B cell (primary cell): ENCODE results near the gene TBC1D22A. TPM values are rescaled to one million over a fixed set of nuclear protein-coding genes. Genes with fewer than 3 reads are reported as not detected.

Source experiments
- ATAC-seq: fragments of 200-7000 bp; cut with Tn5 transposase; one replicate; pipeline ENCODE4 v1.10.0; 2021; ENCODE audit warnings: low read depth, mild to moderate bottlenecking, moderate number of reproducible peaks, moderate library complexity
- CTCF ChIA-PET: fragments of 350-600 bp; sonication (Branson Sonifier 250); formaldehyde crosslinking; loops from one replicate; lab custom pipeline; 2021; ENCODE audit warnings: antibody characterized with exemption, inconsistent platforms; lab: Charles Lee
- POLR2A ChIA-PET: fragments of 350-600 bp; sonication (Branson Sonifier 250); formaldehyde crosslinking; loops from one replicate; lab custom pipeline; 2021; ENCODE audit warnings: antibody characterized with exemption; lab: Charles Lee
- DNase-seq: peaks from one replicate; pipeline ENCODE4 v3.0.0; 2013
- H2AFZ ChIP-seq: 2 replicates; pipeline ENCODE4 v1.6.1; 2012; ENCODE audit warnings: mild to moderate bottlenecking, low read depth, low read length; ENCODE audit not compliant: insufficient read depth, poor library complexity, severe bottlenecking
- H3K27ac ChIP-seq, 2 donors: 1 replicate in 1 of 2; 2 replicates in 1 of 2; pipeline ENCODE4 v1.5.1; 2012 to 2013; ENCODE audit warnings: low read length in 2 of 2, mild to moderate bottlenecking in 2 of 2, moderate library complexity in 1 of 2
- H3K27me3 ChIP-seq, 4 experiments: fragments of 200-600 bp in 1 of 4; sonication (generic) in 1 of 4; replicated peaks in 1 of 4; 1 replicate in 2 of 4; 2 replicates in 2 of 4; pipeline versions ENCODE4 v1.6.1 to v1.7.0; 2013 to 2016; ENCODE audit warnings: low read length in 3 of 4, mild to moderate bottlenecking in 2 of 4, mixed read lengths in 1 of 4, moderate library complexity in 1 of 4; ENCODE audit not compliant: insufficient read depth in 4 of 4, control insufficient read depth in 3 of 4; ENCODE audit errors: control extremely low read depth in 1 of 4
- H3K36me3 ChIP-seq, 2 experiments: replicated peaks in 1 of 2; 1 replicate in 1 of 2; 2 replicates in 1 of 2; pipeline versions ENCODE4 v1.6.1 to v1.7.1; 2013; ENCODE audit warnings: low read length in 1 of 2; ENCODE audit not compliant: insufficient read depth in 2 of 2, control insufficient read depth in 1 of 2; ENCODE audit errors: control extremely low read depth in 1 of 2, extremely low read depth in 1 of 2
- H3K4me1 ChIP-seq, 2 donors: fragments of 200-600 bp in 1 of 2; sonication (generic) in 1 of 2; 1 replicate in 1 of 2; 2 replicates in 1 of 2; pipeline versions ENCODE4 v1.5.1 to v1.6.1; 2013 to 2017; ENCODE audit warnings: low read length in 2 of 2; ENCODE audit not compliant: control insufficient read depth in 2 of 2, insufficient read depth in 2 of 2
- H3K4me2 ChIP-seq: replicated peaks from 2 replicates; pipeline ENCODE3; 2012; ENCODE audit warnings: mild to moderate bottlenecking, low read depth, low read length; ENCODE audit not compliant: poor library complexity, severe bottlenecking
- H3K4me3 ChIP-seq, 5 experiments: fragments of 200-600 bp in 1 of 5; sonication (generic) in 1 of 5; 1 replicate in 3 of 5; 2 replicates in 2 of 5; pipeline versions ENCODE4 v1.5.1 to v1.7.0; 2011 to 2016; ENCODE audit warnings: low read length in 4 of 5, mild to moderate bottlenecking in 4 of 5, low read depth in 2 of 5, control low read depth in 1 of 5, moderate library complexity in 1 of 5; ENCODE audit not compliant: insufficient read depth in 1 of 5; ENCODE audit errors: control extremely low read depth in 1 of 5, extremely low read depth in 1 of 5
- H3K79me2 ChIP-seq: fragments of 200-600 bp; sonication (generic); one replicate; pipeline ENCODE4 v1.6.0; 2016; ENCODE audit warnings: low read length; ENCODE audit not compliant: control insufficient read depth, insufficient read depth
- H3K9ac ChIP-seq: fragments of 200-600 bp; sonication (generic); 2 replicates; pipeline ENCODE4 v1.6.1; 2017; ENCODE audit warnings: mild to moderate bottlenecking, low read length, moderate library complexity
- H3K9me3 ChIP-seq, 3 donors: one replicate each; pipeline versions ENCODE4 v1.6.1 to v1.7.1; 2013; ENCODE audit warnings: low read length in 2 of 3; ENCODE audit not compliant: control insufficient read depth in 2 of 3, insufficient read depth in 1 of 3; ENCODE audit errors: control extremely low read depth in 1 of 3
- H4K20me1 ChIP-seq: 2 replicates; pipeline ENCODE4 v1.6.0; 2012; ENCODE audit warnings: mild to moderate bottlenecking, low read length; ENCODE audit not compliant: insufficient read depth, control insufficient read depth, poor library complexity, severe bottlenecking
- H3K27ac Mint-ChIP-seq: one replicate; pipeline ENCODE4 v1.8.0; 2021; ENCODE audit warnings: mixed read lengths
- H3K27me3 Mint-ChIP-seq: one replicate; pipeline ENCODE4 v1.8.0; 2021; ENCODE audit warnings: mixed read lengths
- H3K4me1 Mint-ChIP-seq: one replicate; pipeline ENCODE4 v1.8.0; 2021; ENCODE audit warnings: mixed read lengths
- H3K4me3 Mint-ChIP-seq: one replicate; pipeline ENCODE4 v1.8.0; 2021; ENCODE audit warnings: mixed read lengths
- H3K9me3 Mint-ChIP-seq: one replicate; pipeline ENCODE4 v1.8.0; 2022; ENCODE audit warnings: mixed read lengths; ENCODE audit not compliant: insufficient read depth
- EZH2 ChIP-seq: IDR thresholded peaks from 2 replicates; pipeline ENCODE4 v1.6.1; 2012; ENCODE audit warnings: borderline replicate concordance, low read depth, mild to moderate bottlenecking, moderate library complexity, low read length; ENCODE audit not compliant: insufficient read depth, poor library complexity, severe bottlenecking
- WGBS: methylation state at CpG from one replicate; pipeline ENCODE4 v1.1.5; 2013; ENCODE audit warnings: missing lambda C conversion rate; ENCODE audit not compliant: insufficient coverage; 5-methylcytosine and 5-hydroxymethylcytosine counted together
- intact Hi-C: fragments of 100-400 bp; cut with micrococcal nuclease; formaldehyde crosslinking; loops from one replicate; pipeline ENCODE4 v1.10.0; 2022
- polyA plus RNA-seq: library from polyadenylated mRNA; depleted of rRNA; stranded (reverse); fragments of >200 nt; gene quantifications from 2 replicates; pipeline ENCODE4 v1.2.3, GENCODE V29; 2012
- total RNA-seq, 2 donors: library from RNA; stranded (reverse); fragments of 120-200 nt in 1 of 2; gene quantifications; 1 replicate in 1 of 2; 2 replicates in 1 of 2; pipeline versions ENCODE4 v1.2.3 to v1.2.4, GENCODE V29; 2013 to 2022
- TF ChIP-seq, protein P1 (sequence below): fragments of 200-600 bp; IDR thresholded peaks from one replicate; pipeline ENCODE4 v1.8.0; 2022; ENCODE audit warnings: antibody characterized with exemption, mild to moderate bottlenecking

Gene TBC1D22A
- total and polyA plus RNA-seq, 2 donors (not counting 1 experiment from before 2014, with no cell fraction given), result 73.8 to 128 TPM

DNA sequence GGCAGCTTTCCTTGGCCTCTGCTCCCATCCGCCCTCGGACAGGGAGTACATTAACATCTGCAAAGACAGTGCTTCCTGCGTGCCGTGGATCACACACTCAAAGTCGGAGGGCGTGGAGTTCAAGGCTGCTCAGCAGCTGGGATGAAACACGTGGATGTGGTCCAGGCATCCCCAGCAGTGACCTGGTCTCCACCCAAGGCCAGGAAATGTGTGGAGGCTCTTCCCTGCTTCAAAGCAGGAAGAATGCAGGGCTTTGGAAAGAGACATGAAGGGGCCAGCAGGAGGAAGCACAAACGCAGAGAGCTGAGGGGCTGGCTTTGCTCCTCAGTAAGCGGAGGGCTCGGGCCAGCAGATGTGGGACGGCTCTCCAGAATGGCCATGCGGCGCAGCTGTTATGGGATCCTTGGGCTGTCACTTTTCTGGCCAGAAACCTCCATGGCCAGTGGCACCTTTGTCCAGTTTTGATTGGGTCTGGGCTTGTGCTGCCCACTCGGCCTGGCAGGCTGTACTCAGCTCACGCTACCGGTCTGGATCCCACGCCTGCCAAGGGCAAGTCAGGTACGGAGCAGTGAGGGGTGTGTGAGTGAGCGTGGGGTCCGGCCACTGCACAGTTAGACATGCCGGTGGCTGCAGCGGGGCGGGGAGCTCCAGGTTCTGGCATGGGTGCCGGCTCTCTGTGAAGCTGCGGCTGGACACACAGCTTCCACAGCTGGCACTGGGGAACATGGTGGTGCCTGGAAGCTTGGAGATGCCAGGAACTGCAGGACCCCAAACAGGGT is 438.0 kb downstream of the TBC1D22A start:
- no peaks in the 10 kb centered on the region for H3K27me3 Mint-ChIP-seq
- no peak overlapping the region for H2AFZ ChIP-seq
- no peaks in the 10 kb centered on the region for H3K4me1 Mint-ChIP-seq
- H3K9me3 Mint-ChIP-seq, result no peaks in the 10 kb centered on the region
- intact Hi-C loops, result no loop called here
- no peaks in the 10 kb centered on the region for H3K36me3 ChIP-seq
- H3K27me3 ChIP-seq, result no peaks in the 10 kb centered on the region
- CTCF ChIA-PET, result interaction anchor here (1.7 kb wide), 1 partner anchor 14 kb away, joined by 3 read pairs; no protein-coding TSS in a partner anchor
- DNase-seq (no peak), ATAC-seq (no peak)
- no peaks in the 10 kb centered on the region for H4K20me1 ChIP-seq
- 88% methylated on average over 25 of the region's 25 CpGs for WGBS
- POLR2A ChIA-PET, result no interaction called here
- H3K27ac Mint-ChIP-seq, result no peak overlapping the region
- H3K4me1 ChIP-seq, result no peaks in the 10 kb centered on the region
- H3K79me2 ChIP-seq, result no peaks in the 10 kb centered on the region
- no peak overlapping the region for H3K27ac ChIP-seq
- H3K4me3 Mint-ChIP-seq, result no peak overlapping the region
- H3K9me3 ChIP-seq, result no peaks in the 10 kb centered on the region
- H3K4me2 ChIP-seq, result no peak overlapping the region
- no peak overlapping the region for H3K4me3 ChIP-seq
- H3K9ac ChIP-seq, result no peak overlapping the region
- TF ChIP-seq EZH2, result no peak
- TF ChIP-seq, protein P1, sequence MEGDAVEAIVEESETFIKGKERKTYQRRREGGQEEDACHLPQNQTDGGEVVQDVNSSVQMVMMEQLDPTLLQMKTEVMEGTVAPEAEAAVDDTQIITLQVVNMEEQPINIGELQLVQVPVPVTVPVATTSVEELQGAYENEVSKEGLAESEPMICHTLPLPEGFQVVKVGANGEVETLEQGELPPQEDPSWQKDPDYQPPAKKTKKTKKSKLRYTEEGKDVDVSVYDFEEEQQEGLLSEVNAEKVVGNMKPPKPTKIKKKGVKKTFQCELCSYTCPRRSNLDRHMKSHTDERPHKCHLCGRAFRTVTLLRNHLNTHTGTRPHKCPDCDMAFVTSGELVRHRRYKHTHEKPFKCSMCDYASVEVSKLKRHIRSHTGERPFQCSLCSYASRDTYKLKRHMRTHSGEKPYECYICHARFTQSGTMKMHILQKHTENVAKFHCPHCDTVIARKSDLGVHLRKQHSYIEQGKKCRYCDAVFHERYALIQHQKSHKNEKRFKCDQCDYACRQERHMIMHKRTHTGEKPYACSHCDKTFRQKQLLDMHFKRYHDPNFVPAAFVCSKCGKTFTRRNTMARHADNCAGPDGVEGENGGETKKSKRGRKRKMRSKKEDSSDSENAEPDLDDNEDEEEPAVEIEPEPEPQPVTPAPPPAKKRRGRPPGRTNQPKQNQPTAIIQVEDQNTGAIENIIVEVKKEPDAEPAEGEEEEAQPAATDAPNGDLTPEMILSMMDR, result no peak
